CD4-positive, alpha-beta T cell treated with Interleukin-6 for 4 hours (primary cell): ENCODE results near the gene PRSS12.
"Not testable (repeated sequence)": the region's sequence is repeated elsewhere in the genome, so short reads cannot be mapped to it uniquely, and the experiment has no call there.

Source experiments
- DNase-seq: peaks from one replicate; pipeline ENCODE4 v3.0.0-alpha.2; 2020; ENCODE audit warnings: mixed read lengths

The PRSS12 gene

DNA sequence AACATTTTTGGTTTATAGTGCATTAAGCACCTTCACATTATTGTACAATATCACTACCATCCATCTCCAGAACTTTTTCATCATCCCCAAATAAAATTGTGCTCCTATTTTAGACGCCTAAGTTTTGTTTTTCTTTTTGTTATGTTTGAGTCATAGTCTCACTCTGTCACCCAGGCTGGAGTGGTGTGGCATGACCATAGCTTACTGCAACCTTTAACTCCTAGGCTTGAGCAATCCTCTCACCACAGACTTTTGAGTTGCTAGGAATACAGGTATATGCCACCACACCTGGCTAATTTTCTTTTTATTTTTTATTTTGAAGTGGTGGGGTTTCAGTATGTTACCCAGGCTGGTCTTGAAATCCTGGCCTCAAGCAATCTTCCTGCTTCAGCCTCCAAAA, 33.9 kb downstream of the PRSS12 start:
- DNase-seq, result no peak

DNA sequence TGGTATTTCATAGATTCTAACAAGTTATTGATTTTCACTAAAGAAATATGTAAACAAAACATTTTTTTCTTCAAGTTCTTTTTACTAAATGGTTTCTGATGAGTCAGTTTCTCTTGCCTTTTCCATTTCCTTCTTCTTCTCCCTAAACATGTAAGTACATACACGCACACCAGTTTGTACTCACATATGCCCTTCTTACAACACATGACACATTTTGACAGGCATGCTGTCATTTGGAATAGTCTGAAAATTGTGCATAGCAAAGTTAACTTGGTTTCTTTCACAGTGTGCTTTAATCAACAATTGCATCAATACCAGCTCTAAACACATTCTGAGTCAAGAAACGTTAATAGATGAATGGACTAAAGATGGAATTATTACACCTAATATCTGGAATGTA, 35.1 kb downstream of the PRSS12 start:
- DNase-seq, result no peak

DNA sequence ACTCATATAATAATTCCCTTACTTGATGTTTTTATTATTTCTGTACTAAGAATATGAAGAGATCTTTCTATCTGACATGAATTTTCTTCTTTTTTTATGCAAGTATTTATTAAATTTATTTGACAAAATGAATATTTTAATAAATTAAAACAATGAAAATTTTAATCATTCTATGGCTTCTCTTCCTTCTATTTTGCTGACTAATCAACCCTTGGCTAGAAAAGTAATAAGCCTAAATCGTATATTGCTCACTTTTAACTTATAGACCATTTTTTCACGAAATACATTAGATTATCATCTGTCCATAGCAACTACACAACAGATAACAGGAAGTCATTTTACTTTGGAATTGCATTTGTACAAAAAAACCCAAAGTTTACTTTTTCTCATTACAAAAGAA, 38.6 kb downstream of the PRSS12 start:
- no peak for DNase-seq

DNA sequence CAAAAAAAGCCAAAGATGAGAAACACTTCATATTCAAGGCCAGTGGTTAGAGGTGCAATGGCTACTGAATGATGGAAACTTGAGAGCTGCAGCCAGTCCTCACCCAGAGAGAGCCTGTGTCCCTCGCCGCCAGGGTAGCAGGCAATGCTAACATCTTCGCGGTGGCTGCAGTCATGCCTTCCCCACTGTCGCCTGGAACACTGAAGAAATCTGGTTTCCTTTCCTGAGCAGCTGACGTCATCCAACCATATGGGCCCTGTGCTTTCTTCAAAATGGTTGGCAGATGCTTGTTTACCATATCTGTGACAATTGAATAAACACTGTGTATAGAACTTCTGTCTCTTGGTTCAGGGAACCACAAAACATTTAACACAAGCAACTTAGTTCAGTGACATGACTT, 39.7 kb downstream of the PRSS12 start:
- DNase-seq, result no peak

DNA sequence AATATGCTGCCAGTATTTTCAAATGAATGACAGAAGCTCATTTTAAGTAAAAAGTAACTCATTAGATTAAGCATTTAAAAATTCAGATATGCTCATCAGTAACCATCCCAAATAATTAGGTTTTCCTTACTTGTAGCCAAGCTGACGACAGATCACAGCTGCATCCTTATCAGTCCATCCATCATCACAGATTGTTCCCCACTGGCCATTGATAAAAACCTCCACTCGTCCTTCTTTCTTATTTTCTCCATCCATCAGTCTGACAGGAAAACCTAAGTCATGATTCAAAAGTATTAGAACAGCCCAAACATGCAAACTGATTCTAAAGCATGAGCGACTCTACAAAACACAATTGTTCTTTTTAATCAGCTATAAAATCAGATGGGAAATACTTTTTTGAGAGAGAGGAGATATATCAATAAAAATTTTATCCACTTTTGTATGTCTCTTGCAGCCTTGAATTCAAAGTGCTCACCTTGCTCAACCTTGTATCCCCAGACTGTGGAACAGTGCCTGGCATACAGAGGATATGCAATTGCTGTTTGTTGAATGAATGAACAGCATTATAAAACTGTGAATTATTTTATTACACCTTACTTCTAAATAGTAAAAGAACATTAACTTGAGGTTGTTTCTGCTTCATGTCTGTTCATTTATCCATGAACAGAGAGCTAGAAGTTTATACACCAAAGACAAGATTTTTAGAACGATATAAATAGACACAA, 44.3 kb downstream of the PRSS12 start:
- DNase-seq, result no peak

DNA sequence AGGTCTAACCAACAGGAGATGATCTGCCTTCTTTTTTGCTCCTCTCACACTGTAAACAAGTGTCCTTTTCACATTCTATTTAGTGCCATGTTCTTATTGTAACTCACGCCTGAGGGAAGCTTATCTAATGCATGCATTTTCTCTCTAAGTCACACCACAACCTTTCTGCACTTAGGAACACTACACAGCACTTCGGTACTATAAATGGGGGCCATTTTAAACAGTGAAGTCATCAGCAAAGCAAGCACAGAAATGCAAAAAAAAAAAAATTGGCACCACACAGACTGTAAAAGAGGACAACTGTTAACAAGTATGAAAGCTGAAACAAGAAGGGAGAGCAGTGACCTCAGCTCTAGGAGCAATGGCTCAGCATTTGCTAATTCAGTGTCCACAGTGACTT, 45.2 kb downstream of the PRSS12 start:
- no peak for DNase-seq

DNA sequence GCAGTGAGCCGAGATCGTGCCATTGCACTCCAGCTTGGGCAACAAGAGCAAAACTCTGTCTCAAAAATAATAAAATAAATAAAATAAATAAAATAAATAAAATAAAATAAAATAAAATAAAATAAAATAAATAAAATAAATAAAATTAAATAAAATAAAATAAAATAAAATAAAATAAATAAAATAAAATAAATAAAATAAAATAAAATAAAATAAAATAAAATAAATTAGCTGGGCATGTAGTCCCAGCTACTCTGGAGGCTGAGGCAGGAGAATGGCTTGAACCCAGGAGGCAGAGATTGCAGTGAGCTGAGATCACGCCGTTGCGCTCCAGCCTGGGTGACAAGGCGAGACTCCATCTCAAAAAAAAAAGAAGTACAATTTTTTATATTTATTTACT, 53.2 kb downstream of the PRSS12 start:
- not testable (repeated sequence) for DNase-seq

DNA sequence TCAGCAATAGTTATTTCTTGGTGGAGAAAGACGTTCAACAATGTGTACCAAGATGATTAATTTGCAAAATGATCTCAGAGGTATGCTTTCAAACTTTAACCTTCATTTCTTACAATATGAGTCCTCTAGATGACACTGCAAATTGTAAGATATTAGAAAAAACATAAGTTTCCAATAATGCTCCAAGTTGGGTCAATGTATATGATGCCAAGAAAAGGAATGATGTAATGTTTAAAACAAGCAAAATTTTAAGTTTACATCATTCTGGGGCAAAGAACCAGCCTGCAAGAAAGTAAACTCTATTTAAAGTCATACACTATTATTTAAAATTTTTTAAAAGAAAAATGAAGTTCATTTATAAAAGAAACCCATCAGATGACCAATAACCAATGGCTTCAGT, 56.1 kb downstream of the PRSS12 start:
- DNase-seq, result no peak

DNA sequence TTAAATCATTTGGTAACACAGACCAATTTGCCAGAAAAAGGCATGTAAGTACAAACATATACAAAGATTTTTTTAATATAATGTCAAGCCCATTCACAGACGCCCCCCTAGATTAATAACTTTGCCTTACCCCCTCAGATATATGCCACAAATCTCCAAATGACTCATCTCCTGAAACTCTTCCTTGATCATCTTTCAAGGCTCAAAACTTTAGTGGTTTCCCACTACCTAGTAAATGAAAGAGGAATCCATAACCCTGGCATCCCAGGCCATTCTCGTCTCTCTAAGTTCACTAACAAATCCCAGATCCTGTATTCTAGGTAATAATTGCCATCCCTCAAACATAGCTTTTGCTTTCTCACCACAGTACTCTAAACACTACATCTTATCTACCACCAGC, 61.9 kb downstream of the PRSS12 start:
- DNase-seq, result no peak

DNA sequence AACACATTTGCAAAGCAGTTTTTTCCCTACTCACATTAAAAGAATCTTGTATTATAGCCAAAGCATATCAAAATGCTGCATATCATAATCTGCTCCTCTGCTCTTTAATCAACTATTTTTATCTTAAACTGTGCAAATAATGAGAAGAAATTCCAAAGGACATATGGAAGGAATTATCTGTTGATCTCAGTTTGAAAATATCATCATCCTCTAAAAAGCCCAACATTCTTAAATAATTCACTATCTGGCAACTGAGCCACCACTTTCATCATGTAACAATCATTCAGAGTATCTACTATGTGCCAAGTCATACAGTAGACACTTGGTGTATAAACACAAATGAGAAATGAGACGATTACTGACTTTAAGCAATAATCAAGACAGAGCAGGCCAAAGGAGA, 63.0 kb downstream of the PRSS12 start:
- no peak for DNase-seq

DNA sequence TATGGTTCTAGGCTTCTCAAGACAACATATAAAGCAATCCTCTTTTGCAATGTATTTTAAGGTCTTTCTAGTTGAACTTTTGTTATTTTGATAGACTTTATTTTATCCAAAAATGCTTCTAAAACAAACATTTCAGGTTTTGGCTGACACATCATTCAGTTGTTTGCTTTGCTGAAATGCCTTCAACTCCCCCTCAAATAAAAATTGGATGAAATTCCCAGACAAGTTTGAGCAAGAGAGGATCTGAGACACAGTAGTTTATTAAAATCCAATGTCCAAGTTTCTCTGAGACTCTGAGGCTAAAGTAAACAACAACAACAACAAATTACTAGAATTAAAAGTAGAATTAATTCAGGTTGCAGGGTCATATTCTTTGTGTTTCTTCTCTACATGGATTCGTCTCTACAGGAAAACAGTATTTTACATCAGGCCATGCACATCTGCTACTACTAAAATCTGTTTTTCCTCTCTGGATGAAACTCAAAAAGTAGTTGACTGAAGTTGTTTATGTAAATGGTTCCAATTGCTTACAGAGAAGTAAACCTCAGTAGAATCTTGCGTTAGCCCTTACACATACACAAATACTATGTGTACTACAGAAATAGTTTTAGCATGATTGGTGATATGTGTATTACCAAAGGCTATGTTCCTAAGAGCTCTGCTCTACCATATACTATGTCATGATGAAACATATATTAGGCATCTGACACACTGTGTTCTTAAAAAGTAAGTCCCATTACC, 64.9 kb downstream of the PRSS12 start:
- no peak for DNase-seq

DNA sequence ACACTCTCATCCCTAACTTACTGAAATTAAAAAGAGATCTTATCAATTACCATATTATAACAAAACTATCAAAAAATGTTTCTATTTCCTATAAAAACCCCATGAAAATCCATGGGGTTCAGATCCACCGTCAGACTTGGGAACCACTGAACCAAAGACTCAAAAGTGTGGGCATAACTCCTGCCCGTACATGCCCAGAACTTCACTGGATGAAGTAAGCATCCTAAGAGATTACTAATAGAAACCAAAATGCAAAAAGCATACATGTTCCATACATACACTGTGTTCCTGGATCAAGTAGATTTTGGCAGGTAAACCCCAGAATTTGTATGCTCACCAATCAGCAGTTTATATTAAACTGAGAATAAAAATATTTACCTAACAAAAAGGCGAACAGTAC, 66.1 kb downstream of the PRSS12 start:
- DNase-seq, result no peak

DNA sequence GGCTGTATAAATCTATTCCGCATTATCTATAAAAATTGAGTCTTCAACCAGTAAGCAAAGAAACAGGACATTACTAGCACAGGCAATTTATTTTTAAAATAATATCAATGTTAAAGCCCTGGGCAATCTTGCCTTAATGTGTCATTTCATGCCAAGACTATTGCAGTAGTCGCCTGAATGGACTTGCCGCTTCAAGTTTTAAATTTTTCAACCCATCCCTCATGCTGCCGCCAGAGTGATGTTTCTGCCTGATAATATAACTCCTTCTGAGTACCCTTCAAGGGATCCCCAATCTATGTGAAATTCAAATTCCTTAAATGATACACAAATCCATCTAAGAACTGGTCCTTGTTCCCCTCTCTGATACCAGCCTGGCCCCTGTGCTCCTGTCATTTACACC, 66.9 kb downstream of the PRSS12 start:
- no peak for DNase-seq

DNA sequence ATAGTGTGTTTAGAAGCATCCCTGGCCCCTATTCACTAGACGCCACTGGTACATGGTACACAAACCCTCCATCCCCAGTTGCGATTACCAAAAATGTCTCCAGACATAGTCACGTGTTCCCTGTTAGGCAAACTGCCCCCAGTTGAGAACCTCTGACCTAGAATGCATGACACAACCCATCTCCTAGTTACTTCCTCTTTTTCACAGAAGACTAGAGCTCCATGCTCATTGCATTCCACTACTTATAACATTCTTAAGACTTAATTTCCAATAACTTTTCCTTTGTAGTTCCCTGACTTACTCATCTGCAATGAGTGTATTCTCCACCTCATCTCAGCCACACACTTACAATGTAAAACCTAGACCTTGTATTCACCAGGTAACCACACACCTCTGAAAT, 68.6 kb downstream of the PRSS12 start:
- no peak for DNase-seq

DNA sequence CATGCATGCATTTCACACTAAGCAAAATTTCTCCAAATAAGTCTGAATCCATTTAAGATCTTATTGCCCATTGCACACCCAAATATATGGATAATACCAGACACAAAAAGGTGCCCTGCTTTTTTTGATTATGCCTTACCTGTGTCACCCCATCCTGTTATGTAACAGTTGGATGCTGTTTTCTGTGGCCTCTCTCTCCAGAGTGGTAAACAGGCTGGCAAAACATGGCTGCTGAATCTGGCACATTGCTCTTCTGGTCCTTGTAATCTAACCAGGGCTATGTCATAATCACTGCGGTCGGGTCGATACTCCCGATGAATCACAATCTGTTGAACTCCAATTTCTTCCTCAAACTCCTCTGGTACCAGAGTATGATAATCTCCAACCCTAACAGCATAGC, 70.1 kb downstream of the PRSS12 start:
- DNase-seq, result no peak

DNA sequence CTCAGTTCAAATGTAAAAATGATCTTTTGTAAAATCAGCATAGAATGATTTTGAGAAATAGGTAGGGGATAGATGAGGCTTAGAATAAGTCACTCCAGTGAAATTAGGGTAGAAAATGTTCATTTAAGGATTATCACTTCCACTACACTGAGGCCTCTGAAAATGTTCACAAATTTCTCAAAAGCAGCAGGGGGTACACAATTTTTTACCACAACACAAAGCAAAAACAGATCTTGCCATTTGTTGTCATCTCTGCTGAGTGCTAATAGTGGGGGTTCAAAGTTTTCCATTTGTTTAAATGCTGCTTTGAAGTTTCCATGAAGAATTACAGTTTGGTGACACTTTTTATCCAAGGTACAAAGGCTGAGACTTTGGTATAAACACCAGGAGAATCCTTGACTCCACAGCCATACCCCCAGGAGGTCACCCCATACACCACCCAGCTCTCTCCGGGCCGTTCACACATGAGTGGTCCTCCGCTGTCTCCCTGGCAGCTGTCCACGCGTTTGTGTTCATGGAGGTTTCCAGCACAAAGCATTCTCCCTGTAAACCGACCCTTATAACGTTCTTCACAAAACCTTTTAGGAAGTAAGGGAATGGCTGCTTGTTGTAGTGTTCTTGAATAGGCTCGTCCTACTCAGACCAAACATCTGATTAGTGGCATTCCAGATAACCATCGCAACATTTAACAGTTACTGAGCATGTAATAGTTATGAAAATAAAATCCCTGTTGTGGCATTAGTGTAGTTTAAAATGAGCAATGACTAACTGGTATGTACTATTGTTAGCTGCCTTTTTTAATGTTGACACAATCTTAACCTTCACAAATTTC, 71.0 kb downstream of the PRSS12 start:
- DNase-seq, result no peak

DNA sequence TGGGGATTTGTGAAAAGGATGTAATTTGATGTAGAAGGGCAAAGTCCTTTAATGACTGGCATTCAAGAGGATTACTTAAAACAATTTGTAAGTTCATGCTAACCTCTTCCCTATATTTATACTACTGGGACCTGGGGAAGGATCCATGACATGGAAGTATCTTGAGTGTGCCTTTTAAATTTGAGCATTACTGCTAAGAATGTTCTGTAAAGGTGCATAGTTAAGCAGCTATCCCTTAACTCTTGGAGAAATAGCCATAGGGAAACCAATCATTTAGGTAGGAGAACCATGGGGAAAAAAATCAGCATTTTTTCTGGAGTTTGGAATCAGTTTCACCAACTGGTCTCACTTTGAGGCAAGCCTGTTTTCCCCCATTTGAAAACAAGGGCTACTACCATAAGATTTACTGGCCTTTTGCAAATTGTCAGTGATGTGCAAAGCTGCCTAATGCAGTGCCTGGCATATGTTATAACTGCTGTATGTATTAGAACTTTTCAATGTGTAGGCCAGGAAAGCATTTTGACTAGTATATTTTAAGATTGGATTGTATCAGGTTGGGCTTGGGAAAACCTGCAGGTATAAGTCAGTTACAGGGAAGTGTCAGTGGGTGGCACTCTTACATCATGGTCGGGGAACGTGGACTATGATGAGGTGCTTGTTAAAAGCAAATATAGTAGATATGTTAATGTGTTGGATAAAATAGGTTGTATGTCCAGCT, 72.1 kb downstream of the PRSS12 start:
- DNase-seq, result peak; percentile 55

DNA sequence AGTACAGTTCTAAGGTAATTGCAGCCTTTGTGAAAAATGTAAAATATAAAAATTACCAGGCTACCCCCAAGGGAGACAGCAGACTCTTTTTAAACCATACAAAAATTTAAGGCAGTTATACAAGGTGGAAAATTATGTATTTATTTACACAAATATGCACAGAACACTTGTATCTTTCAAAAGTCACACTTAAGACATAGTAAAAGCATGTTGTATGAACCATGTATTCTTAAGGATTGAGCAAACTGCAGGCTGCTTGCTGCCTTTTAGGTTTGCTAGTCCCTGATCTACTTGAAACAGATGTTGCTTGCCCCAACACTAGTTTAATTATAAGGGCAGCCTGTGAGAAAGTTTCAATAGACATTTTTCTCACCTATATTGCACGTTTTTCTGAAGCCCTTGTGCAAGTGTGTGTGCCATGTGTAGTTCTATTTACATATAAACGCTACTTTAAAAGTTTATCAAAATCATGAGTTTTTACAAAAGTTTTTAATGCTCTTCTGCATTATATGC, 72.8 kb downstream of the PRSS12 start:
- DNase-seq, result no peak

DNA sequence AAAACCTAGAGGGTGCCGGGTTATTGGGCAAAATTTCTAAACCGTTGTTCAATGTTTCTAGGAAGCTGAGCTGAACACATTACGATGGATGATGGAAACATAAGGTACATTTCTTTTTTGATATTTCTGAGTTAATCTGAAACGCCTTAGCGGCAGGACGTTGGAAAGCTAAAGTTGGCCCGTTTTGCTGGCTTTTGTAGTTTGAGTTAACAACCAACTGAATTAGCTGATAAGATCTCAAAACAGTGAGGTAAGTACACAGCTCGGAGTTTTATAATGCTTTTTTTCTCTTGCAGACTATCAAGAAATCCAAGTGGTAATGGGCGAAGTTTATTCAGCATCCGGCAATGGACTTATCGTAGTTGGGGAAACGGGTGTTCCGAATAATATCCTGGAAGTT, 73.5 kb downstream of the PRSS12 start:
- peak; percentile 4 for DNase-seq

DNA sequence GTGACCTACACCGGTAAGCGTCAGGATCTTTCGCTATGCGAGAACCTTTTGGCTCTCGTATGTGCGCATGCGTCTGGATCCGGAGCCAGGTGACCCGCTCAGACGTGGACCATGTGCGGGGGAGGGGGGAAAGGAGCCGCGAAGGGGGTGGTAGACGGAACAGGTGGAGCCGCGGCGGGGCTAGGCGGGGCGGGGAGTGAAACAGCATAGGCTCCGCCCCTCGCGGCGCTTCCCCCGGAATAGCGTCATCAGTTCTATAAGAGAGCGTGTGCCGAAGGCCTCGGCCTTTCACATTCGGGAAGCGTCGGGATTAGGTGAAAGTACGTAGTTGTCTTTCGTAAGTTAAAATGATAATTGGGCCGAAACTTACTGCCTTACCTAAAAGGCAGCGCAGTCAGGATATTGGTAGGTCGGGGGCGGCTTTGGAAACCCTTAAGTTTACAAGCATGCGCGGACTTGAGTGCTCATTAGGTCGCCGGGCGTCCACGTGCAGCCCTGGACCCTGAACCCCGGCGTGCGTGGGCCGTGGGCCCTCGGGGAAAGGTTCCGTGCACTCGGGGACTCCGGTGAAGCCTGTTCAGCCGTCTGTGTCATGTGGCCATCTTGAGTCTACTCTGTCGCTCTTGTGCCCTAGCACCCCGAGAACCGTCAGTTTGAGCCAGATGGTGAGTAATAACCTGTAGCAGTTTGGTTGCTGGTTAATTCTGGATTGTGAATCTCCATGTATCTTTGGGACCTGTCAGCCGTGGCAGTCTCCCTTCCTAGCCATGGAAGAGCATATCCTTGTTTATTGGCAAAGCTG, 74.1 kb downstream of the PRSS12 start:
- peak; percentile 98 for DNase-seq

DNA sequence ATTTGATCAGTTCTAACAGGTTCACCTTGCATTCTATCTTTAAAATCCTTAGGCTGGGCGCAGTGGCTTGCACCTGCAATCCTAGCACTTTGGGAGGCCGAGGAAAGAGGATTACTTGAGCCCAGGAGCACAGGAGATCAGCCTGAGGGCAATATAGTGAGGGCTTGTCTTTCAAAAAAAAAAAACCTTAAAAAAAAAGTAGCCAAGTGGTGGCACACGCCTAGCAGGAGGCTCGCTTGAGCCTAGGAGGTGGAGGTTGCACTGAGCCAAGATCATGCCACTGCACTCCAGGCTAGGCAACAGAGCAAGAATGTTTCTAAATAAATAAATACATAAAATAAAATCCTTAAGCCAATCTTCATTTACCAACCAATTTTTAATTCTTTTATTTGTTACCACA, 75.6 kb downstream of the PRSS12 start:
- no peak for DNase-seq

DNA sequence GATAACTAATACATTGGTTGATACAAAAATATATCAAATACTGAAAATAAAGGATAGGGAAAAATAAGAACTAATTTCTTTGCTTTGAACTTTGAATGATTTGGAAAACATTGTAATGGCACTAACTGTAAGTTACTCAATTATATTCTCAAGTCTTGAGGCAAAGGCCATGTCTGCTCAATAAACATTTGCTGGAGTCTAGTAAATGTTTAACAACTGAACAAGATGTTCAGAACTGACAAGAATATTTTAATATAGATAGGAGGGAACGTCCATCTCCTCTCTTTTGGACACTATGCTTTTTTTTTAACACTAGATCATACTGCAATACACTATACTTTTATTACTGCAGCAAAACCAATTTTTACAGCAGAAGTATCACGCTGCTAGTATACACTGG, 76.2 kb downstream of the PRSS12 start:
- DNase-seq, result no peak
